ENCODE measurements around the gene THSD7B.

Gene THSD7B

DNA sequence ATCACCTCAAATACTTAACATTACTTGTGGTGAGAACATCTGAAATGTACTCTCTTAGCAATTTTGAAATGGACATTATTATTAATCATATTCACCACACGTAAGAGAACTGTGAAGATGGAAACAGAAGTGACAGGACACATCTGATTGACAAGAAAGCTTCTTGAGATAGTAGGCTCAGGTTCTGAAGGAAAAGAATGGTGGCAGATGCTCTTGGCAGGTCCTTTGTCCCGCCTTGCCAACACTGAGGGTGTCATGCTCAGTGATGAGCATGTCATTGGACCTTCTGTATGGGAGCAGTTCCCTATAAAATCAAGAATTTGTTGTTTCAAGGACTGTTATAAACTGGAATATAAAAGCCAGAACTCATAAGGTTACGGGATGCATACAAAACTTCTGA, 428.1 kb downstream of the THSD7B start:
- TF ChIP-seq NFIC (IDR thresholded peaks at IDR 0.05): no peak
- TF ChIP-seq, protein P1, sequence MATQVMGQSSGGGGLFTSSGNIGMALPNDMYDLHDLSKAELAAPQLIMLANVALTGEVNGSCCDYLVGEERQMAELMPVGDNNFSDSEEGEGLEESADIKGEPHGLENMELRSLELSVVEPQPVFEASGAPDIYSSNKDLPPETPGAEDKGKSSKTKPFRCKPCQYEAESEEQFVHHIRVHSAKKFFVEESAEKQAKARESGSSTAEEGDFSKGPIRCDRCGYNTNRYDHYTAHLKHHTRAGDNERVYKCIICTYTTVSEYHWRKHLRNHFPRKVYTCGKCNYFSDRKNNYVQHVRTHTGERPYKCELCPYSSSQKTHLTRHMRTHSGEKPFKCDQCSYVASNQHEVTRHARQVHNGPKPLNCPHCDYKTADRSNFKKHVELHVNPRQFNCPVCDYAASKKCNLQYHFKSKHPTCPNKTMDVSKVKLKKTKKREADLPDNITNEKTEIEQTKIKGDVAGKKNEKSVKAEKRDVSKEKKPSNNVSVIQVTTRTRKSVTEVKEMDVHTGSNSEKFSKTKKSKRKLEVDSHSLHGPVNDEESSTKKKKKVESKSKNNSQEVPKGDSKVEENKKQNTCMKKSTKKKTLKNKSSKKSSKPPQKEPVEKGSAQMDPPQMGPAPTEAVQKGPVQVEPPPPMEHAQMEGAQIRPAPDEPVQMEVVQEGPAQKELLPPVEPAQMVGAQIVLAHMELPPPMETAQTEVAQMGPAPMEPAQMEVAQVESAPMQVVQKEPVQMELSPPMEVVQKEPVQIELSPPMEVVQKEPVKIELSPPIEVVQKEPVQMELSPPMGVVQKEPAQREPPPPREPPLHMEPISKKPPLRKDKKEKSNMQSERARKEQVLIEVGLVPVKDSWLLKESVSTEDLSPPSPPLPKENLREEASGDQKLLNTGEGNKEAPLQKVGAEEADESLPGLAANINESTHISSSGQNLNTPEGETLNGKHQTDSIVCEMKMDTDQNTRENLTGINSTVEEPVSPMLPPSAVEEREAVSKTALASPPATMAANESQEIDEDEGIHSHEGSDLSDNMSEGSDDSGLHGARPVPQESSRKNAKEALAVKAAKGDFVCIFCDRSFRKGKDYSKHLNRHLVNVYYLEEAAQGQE (IDR thresholded peaks at IDR 0.05; ENCODE audit: low read depth): no peak
- no peak for TF ChIP-seq TAF1 (IDR thresholded peaks at IDR 0.05; ENCODE audit: low read depth)
- TF ChIP-seq TCF12 (IDR thresholded peaks at IDR 0.05; ENCODE audit: low read depth): no peak
- no peak for TF ChIP-seq CREB1 (IDR thresholded peaks at IDR 0.05; ENCODE audit: low read depth)
- no peak for TF ChIP-seq FOXM1 (IDR thresholded peaks at IDR 0.05; ENCODE audit: borderline replicate concordance, low read depth)
- no peak for TF ChIP-seq RAD21 (IDR thresholded peaks at IDR 0.05; ENCODE audit: low read depth)
- TF ChIP-seq USF1 (IDR thresholded peaks at IDR 0.05): no peak
- no peak for TF ChIP-seq CEBPB (IDR thresholded peaks at IDR 0.05)
- TF ChIP-seq YY1 (IDR thresholded peaks at IDR 0.05; ENCODE audit: low read depth): no peak

- TF ChIP-seq MAX (IDR thresholded peaks at IDR 0.05): no peak
- no peak for TF ChIP-seq NFIC (IDR thresholded peaks at IDR 0.05)
- no peak for TF ChIP-seq EGR1 (IDR thresholded peaks at IDR 0.05)
- no peak for TF ChIP-seq TCF12 (IDR thresholded peaks at IDR 0.05; ENCODE audit: low read depth)
- TF ChIP-seq YY1 (IDR thresholded peaks at IDR 0.05; ENCODE audit: low read depth): no peak
- TF ChIP-seq RAD21 (IDR thresholded peaks at IDR 0.05; ENCODE audit: low read depth): no peak
- TF ChIP-seq TEAD4 (IDR thresholded peaks at IDR 0.05): no peak
- no peak for TF ChIP-seq FOXM1 (IDR thresholded peaks at IDR 0.05; ENCODE audit: borderline replicate concordance, low read depth)
- no peak for TF ChIP-seq CEBPB (IDR thresholded peaks at IDR 0.05)
Measured at GRCh38 chr2:137194111-137194510, 428.8 kb downstream of the THSD7B start.

DNA sequence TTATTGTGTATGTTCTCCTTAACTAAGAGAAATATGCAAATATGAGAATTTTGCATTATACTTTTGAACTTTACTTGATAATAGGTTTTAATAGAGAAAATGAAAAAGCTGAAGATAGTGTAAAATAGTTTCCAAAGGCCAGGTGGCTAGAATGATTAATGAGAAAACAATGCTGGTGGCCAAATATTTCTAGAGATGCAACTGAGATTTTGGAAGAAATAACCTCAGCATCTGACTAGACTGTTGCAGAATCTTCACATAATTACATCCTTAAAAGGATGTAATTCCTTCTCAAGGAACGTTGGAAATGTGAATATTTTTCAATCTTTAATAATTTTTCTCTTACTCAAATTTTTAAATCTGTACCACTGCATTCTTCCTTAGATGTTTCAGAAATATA, 434.4 kb downstream of the THSD7B start:
- TF ChIP-seq RAD21 (IDR thresholded peaks at IDR 0.05; ENCODE audit: low read depth) (no peak), YY1 (IDR thresholded peaks at IDR 0.05; ENCODE audit: low read depth) (no peak), NFIC (IDR thresholded peaks at IDR 0.05) (no peak), TCF12 (IDR thresholded peaks at IDR 0.05; ENCODE audit: low read depth) (no peak), EGR1 (IDR thresholded peaks at IDR 0.05) (no peak), MAX (IDR thresholded peaks at IDR 0.05) (no peak), TAF1 (IDR thresholded peaks at IDR 0.05; ENCODE audit: low read depth) (no peak), CEBPB (IDR thresholded peaks at IDR 0.05) (no peak), TEAD4 (IDR thresholded peaks at IDR 0.05) (no peak), CREB1 (IDR thresholded peaks at IDR 0.05; ENCODE audit: low read depth) (no peak), USF1 (IDR thresholded peaks at IDR 0.05) (no peak), FOXM1 (IDR thresholded peaks at IDR 0.05; ENCODE audit: borderline replicate concordance, low read depth) (no peak), ZBTB7A (IDR thresholded peaks at IDR 0.05; ENCODE audit: low read depth) (no peak), EP300 (IDR thresholded peaks at IDR 0.05; ENCODE audit: borderline replicate concordance) (no peak)
- TF ChIP-seq, protein P1 (IDR thresholded peaks at IDR 0.05; ENCODE audit: low read depth): no peak

GRCh38 chr2:137202318-137202717, 437.0 kb downstream of the THSD7B start:
- TF ChIP-seq TAF1 (IDR thresholded peaks at IDR 0.05; ENCODE audit: low read depth): no peak
- no peak for TF ChIP-seq USF1 (IDR thresholded peaks at IDR 0.05)
- TF ChIP-seq, protein P1 (IDR thresholded peaks at IDR 0.05; ENCODE audit: low read depth): no peak
- TF ChIP-seq CREB1 (IDR thresholded peaks at IDR 0.05; ENCODE audit: low read depth): no peak
- TF ChIP-seq FOXM1 (IDR thresholded peaks at IDR 0.05; ENCODE audit: borderline replicate concordance, low read depth): no peak
- no peak for TF ChIP-seq RAD21 (IDR thresholded peaks at IDR 0.05; ENCODE audit: low read depth)
- TF ChIP-seq EP300 (IDR thresholded peaks at IDR 0.05; ENCODE audit: borderline replicate concordance): no peak
- no peak for TF ChIP-seq TCF12 (IDR thresholded peaks at IDR 0.05; ENCODE audit: low read depth)
- TF ChIP-seq YY1 (IDR thresholded peaks at IDR 0.05; ENCODE audit: low read depth): no peak
- no peak for TF ChIP-seq EGR1 (IDR thresholded peaks at IDR 0.05)
- TF ChIP-seq MAX (IDR thresholded peaks at IDR 0.05): no peak
- no peak for TF ChIP-seq NFIC (IDR thresholded peaks at IDR 0.05)
- no peak for TF ChIP-seq TEAD4 (IDR thresholded peaks at IDR 0.05)
- TF ChIP-seq ZBTB7A (IDR thresholded peaks at IDR 0.05; ENCODE audit: low read depth): no peak
- TF ChIP-seq CEBPB (IDR thresholded peaks at IDR 0.05): no peak
